ENCODE data around the gene LHB.
"Not testable (repeated sequence)": the region's sequence is repeated elsewhere in the genome, so short reads cannot be mapped to it uniquely, and the experiment has no call there.

GRCh38 chr19:49049834-49050233 lies 32.9 kb upstream of the LHB start:
- TF ChIP-seq EZH2 (IDR thresholded peaks at IDR 0.05; ENCODE audit: low read length); CTCF (optimal IDR thresholded peaks at IDR 0.05 in 1 of 3, IDR thresholded peaks at IDR 0.05 in 1 of 3, conservative IDR thresholded peaks at IDR 0.05 in 1 of 3; ENCODE audit: extremely low read depth in 1 of 3, insufficient read depth in 2 of 3, low read length in 3 of 3): not testable (repeated sequence)

Data from keratinocyte (primary cell).